ENCODE measurements around the gene OS9.
"Not testable (repeated sequence)": the region's sequence is repeated elsewhere in the genome, so short reads cannot be mapped to it uniquely, and the experiment has no call there.

The OS9 gene

DNA sequence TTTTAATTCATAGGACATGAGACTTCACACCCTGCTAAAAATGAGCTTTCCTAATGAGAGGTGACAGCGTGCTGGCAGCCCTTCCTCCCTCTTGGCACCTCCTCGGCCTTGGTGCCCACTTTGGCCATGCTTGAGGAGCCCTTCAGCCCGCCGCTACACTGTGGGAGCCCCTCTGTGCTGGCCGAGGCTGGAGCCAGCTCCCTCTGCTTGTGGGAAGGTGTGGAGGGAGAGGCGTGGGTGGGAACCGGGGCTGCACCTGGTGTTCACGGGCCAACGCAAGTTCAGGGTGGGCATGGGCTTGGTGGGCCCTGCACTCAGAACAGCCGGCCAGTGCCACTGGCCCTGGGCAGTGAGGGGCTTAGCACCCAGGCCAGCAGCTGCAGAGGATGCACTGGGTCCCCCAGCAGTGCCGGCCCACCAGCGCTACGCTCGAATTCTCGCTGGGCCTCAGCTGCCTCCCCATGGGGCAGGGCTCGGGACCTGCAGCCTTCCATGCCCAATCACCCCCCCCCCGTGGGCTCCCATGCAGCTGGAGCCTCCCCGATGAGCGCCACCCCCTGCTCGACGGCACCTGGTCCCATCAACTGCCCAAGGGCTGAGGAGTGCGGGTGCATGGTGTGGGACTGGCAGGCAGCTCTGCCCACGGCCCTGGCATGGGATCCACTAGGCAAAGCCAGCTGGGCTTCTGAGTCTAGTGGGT lies 38.2 kb upstream of the OS9 start:
- Histone ChIP-seq H3K9me3 (ENCODE audit: insufficient read depth, low read depth, low read length) (peaks cover 17% of the 10 kb centered on the region), H4K91ac (ENCODE audit: low read depth, low read length) (no peak overlapping the region), H4K12ac (ENCODE audit: low read depth, low read length) (no peak overlapping the region), H3K27ac (ENCODE audit: low read depth, low read length) (no peak overlapping the region), H3K18ac (ENCODE audit: low read length) (no peak overlapping the region), H3K4me2 (ENCODE audit: low read length) (no peak overlapping the region), H3K79me2 (ENCODE audit: control insufficient read depth, insufficient read depth, low read length, poor library complexity) (no peaks in the 10 kb centered on the region), H3K36me3 (ENCODE audit: control insufficient read depth in 1 of 2, insufficient read depth in 2 of 2, low read length in 2 of 2) (no peaks in the 10 kb centered on the region), H2BK120ac (ENCODE audit: insufficient read depth, low read length, poor library complexity) (no peak overlapping the region), H3K4me1 (ENCODE audit: control insufficient read depth in 1 of 2, insufficient read depth in 2 of 2, low read length in 2 of 2) (no peaks in the 10 kb centered on the region), H2AK5ac (ENCODE audit: low read length) (no peak overlapping the region), H3K9ac (ENCODE audit: low read length) (no peak overlapping the region), H3K14ac (ENCODE audit: low read length) (no peak overlapping the region), H3K23ac (ENCODE audit: low read length) (no peak overlapping the region), H2BK5ac (ENCODE audit: low read depth, low read length, poor library complexity) (no peak overlapping the region), H2BK12ac (ENCODE audit: low read length) (no peak overlapping the region), H3K27me3 (ENCODE audit: insufficient read depth, low read length) (no peaks in the 10 kb centered on the region), H3K4me3 (ENCODE audit: low read depth, low read length) (no peak overlapping the region), H2AFZ (ENCODE audit: insufficient read depth, low read length, poor library complexity) (no peak overlapping the region), H4K8ac (ENCODE audit: low read depth, low read length) (no peak overlapping the region), H3K4ac (ENCODE audit: low read depth, low read length) (no peak overlapping the region), H3K79me1 (ENCODE audit: low read length) (no peaks in the 10 kb centered on the region)
- WGBS (ENCODE audit: extremely low coverage, insufficient coverage, insufficient read length), result no CpG with 5 or more reads among the region's 23 CpGs
- DNase-seq, result no peak

DNA sequence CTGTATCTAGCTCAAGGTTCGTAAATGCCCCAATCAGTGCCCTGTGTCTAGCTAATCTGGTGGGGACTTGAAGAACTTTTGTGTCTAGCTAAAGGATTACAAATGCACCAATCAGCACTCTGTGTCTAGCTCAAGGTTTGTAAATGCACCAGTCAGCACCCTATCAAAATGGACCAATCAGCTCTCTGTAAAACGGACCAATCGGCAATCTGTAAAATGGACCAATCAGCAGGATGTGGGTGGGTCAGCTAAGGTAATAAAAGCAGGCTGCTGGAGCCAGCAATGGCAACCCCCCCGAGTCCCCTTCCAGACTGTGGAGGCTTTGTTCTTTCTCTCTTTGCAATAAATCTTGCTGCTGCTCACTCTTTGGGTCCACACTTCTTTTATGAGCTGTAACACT lies 37.5 kb upstream of the OS9 start:
- H4K8ac ChIP-seq (ENCODE audit: low read depth, low read length); H2BK120ac ChIP-seq (ENCODE audit: insufficient read depth, low read length, poor library complexity); H2AK5ac ChIP-seq (ENCODE audit: low read length); H2BK12ac ChIP-seq (ENCODE audit: low read length); H3K79me1 ChIP-seq (ENCODE audit: low read length); H3K4me3 ChIP-seq (ENCODE audit: low read depth, low read length); H3K27me3 ChIP-seq (ENCODE audit: insufficient read depth, low read length); H3K27ac ChIP-seq (ENCODE audit: low read depth, low read length); DNase-seq; H3K9ac ChIP-seq (ENCODE audit: low read length); H4K12ac ChIP-seq (ENCODE audit: low read depth, low read length); H3K23ac ChIP-seq (ENCODE audit: low read length); H3K79me2 ChIP-seq (ENCODE audit: control insufficient read depth, insufficient read depth, low read length, poor library complexity); H3K36me3 ChIP-seq (ENCODE audit: control insufficient read depth in 1 of 2, insufficient read depth in 2 of 2, low read length in 2 of 2); H3K14ac ChIP-seq (ENCODE audit: low read length); H3K18ac ChIP-seq (ENCODE audit: low read length); H2AFZ ChIP-seq (ENCODE audit: insufficient read depth, low read length, poor library complexity); H3K4me1 ChIP-seq (ENCODE audit: control insufficient read depth in 1 of 2, insufficient read depth in 2 of 2, low read length in 2 of 2); H3K4me2 ChIP-seq (ENCODE audit: low read length); H4K91ac ChIP-seq (ENCODE audit: low read depth, low read length); H3K4ac ChIP-seq (ENCODE audit: low read depth, low read length); H2BK5ac ChIP-seq (ENCODE audit: low read depth, low read length, poor library complexity): not testable (repeated sequence)
- no CpG with 5 or more reads among the region's 4 CpGs for WGBS (ENCODE audit: extremely low coverage, insufficient coverage, insufficient read length)
- peaks cover 17% of the 10 kb centered on the region for H3K9me3 ChIP-seq (ENCODE audit: insufficient read depth, low read depth, low read length)

DNA sequence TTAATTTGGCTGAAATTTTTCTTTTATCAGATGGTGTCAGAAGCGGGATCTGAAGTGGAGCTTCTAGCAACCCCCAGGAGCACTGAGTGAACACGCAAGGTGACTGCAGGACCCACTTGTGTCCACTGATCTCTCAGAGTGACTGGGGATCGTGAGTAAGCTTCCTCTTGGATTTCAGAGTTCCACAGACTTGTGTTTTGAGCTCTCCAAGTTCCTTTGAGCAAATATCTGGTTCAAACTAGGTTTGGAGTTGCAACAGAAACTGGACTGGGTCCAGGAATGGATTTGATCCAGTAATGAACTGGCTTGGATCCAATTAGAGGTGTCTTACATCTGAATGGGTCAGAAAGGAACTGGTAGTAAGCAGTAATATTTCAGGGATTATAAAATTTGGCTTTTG lies 36.2 kb upstream of the OS9 start:
- no peak overlapping the region for H3K4me3 ChIP-seq (ENCODE audit: low read depth, low read length)
- H4K12ac ChIP-seq (ENCODE audit: low read depth, low read length), result no peak overlapping the region
- no peak overlapping the region for H3K27ac ChIP-seq (ENCODE audit: low read depth, low read length)
- no peak overlapping the region for H3K4ac ChIP-seq (ENCODE audit: low read depth, low read length)
- no peak overlapping the region for H2BK12ac ChIP-seq (ENCODE audit: low read length)
- H3K18ac ChIP-seq (ENCODE audit: low read length), result no peak overlapping the region
- no peak overlapping the region for H2AFZ ChIP-seq (ENCODE audit: insufficient read depth, low read length, poor library complexity)
- H4K91ac ChIP-seq (ENCODE audit: low read depth, low read length), result no peak overlapping the region
- H3K23ac ChIP-seq (ENCODE audit: low read length), result no peak overlapping the region
- H3K27me3 ChIP-seq (ENCODE audit: insufficient read depth, low read length), result no peaks in the 10 kb centered on the region
- no peak overlapping the region for H3K4me2 ChIP-seq (ENCODE audit: low read length)
- no peak overlapping the region for H2BK5ac ChIP-seq (ENCODE audit: low read depth, low read length, poor library complexity)
- no peaks in the 10 kb centered on the region for H3K36me3 ChIP-seq (ENCODE audit: control insufficient read depth in 1 of 2, insufficient read depth in 2 of 2, low read length in 2 of 2)
- WGBS (ENCODE audit: extremely low coverage, insufficient coverage, insufficient read length), result no CpG with 5 or more reads among the region's 3 CpGs
- H2BK120ac ChIP-seq (ENCODE audit: insufficient read depth, low read length, poor library complexity), result no peak overlapping the region
- H3K9ac ChIP-seq (ENCODE audit: low read length), result no peak overlapping the region
- no peaks in the 10 kb centered on the region for H3K79me2 ChIP-seq (ENCODE audit: control insufficient read depth, insufficient read depth, low read length, poor library complexity)
- H3K14ac ChIP-seq (ENCODE audit: low read length), result no peak overlapping the region
- no peaks in the 10 kb centered on the region for H3K4me1 ChIP-seq (ENCODE audit: control insufficient read depth in 1 of 2, insufficient read depth in 2 of 2, low read length in 2 of 2)
- peaks cover 18% of the 10 kb centered on the region for H3K9me3 ChIP-seq (ENCODE audit: insufficient read depth, low read depth, low read length)
- H2AK5ac ChIP-seq (ENCODE audit: low read length), result no peak overlapping the region
- no peak overlapping the region for H4K8ac ChIP-seq (ENCODE audit: low read depth, low read length)
- no peak for DNase-seq
- no peaks in the 10 kb centered on the region for H3K79me1 ChIP-seq (ENCODE audit: low read length)

DNA sequence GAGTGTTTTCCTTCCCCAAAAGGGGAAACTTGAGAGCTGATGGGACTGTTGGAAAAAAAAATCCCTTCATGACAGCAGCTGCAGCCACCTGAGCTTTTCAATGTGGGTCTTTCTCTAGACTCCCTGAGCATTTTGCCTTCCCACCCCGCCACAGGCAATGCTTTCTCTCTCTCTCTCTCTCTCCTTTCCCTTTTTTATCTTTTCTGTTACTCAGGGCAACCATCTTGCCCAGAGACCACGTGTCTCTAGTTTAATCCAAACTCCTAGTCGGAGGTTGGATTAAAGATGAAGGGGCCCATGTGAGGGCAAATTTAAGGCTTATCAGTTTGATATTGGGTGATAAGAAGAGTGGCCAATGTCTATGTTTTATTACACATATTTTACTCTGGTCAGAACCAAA lies 35.0 kb upstream of the OS9 start:
- no peaks in the 10 kb centered on the region for H3K79me2 ChIP-seq (ENCODE audit: control insufficient read depth, insufficient read depth, low read length, poor library complexity)
- no peak overlapping the region for H2BK12ac ChIP-seq (ENCODE audit: low read length)
- H3K4ac ChIP-seq (ENCODE audit: low read depth, low read length), result no peak overlapping the region
- H3K9ac ChIP-seq (ENCODE audit: low read length), result no peak overlapping the region
- H3K4me1 ChIP-seq (ENCODE audit: control insufficient read depth in 1 of 2, insufficient read depth in 2 of 2, low read length in 2 of 2), result no peaks in the 10 kb centered on the region
- no peak overlapping the region for H2BK120ac ChIP-seq (ENCODE audit: insufficient read depth, low read length, poor library complexity)
- H3K9me3 ChIP-seq (ENCODE audit: insufficient read depth, low read depth, low read length), result peaks cover 16% of the 10 kb centered on the region
- WGBS (ENCODE audit: extremely low coverage, insufficient coverage, insufficient read length), result no CpG with 5 or more reads among the region's 3 CpGs
- H3K4me2 ChIP-seq (ENCODE audit: low read length), result no peak overlapping the region
- no peak overlapping the region for H3K14ac ChIP-seq (ENCODE audit: low read length)
- no peak overlapping the region for H3K4me3 ChIP-seq (ENCODE audit: low read depth, low read length)
- no peak overlapping the region for H4K8ac ChIP-seq (ENCODE audit: low read depth, low read length)
- no peaks in the 10 kb centered on the region for H3K79me1 ChIP-seq (ENCODE audit: low read length)
- H2BK5ac ChIP-seq (ENCODE audit: low read depth, low read length, poor library complexity), result no peak overlapping the region
- no peak overlapping the region for H2AK5ac ChIP-seq (ENCODE audit: low read length)
- no peak overlapping the region for H4K12ac ChIP-seq (ENCODE audit: low read depth, low read length)
- no peak overlapping the region for H3K27ac ChIP-seq (ENCODE audit: low read depth, low read length)
- H4K91ac ChIP-seq (ENCODE audit: low read depth, low read length), result no peak overlapping the region
- no peak for DNase-seq
- H3K36me3 ChIP-seq (ENCODE audit: control insufficient read depth in 1 of 2, insufficient read depth in 2 of 2, low read length in 2 of 2), result no peaks in the 10 kb centered on the region
- H2AFZ ChIP-seq (ENCODE audit: insufficient read depth, low read length, poor library complexity), result no peak overlapping the region
- no peak overlapping the region for H3K23ac ChIP-seq (ENCODE audit: low read length)
- no peak overlapping the region for H3K18ac ChIP-seq (ENCODE audit: low read length)
- H3K27me3 ChIP-seq (ENCODE audit: insufficient read depth, low read length), result no peaks in the 10 kb centered on the region
